PC-3 (cell line): Measurements from ENCODE around the gene UBQLN3.

ENCODE experiments used
- CTCF ChIP-seq: fragments of 300-600 bp; sonication (generic); conservative IDR thresholded peaks from 2 replicates; pipeline ENCODE4 v1.5.1; 2017; ENCODE audit warnings: antibody characterized with exemption, low read depth, mild to moderate bottlenecking, low read length
- EZH2 ChIP-seq: fragments of 300-600 bp; sonication (generic); IDR thresholded peaks from one replicate; pipeline ENCODE4 v1.6.1; 2017; ENCODE audit warnings: antibody characterized with exemption, mild to moderate bottlenecking, low read length; ENCODE audit not compliant: unreplicated experiment

- TF ChIP-seq CTCF (no peak), EZH2 (no peak)
These were observed 10.1 kb downstream of the UBQLN3 start for GRCh38 chr11:5499671-5500070.
